OCI-LY3 (cell line): ENCODE measurements around the gene SLCO4A1.

Source experiments
- EZH2phosphoT487 ChIP-seq: fragments of 200-600 bp; shearing (Covaris generic); IDR thresholded peaks from 2 replicates; pipeline ENCODE4 v1.6.1; 2018; ENCODE audit warnings: antibody characterized with exemption, mixed run types, low read depth
- TF ChIP-seq, protein P1 (sequence below): fragments of 200-600, 300-600 bp; sonication (generic); IDR thresholded peaks from 2 replicates; pipeline ENCODE4 v1.5.1; 2014; ENCODE audit warnings: antibody characterized with exemption, low read length, low read depth

DNA sequence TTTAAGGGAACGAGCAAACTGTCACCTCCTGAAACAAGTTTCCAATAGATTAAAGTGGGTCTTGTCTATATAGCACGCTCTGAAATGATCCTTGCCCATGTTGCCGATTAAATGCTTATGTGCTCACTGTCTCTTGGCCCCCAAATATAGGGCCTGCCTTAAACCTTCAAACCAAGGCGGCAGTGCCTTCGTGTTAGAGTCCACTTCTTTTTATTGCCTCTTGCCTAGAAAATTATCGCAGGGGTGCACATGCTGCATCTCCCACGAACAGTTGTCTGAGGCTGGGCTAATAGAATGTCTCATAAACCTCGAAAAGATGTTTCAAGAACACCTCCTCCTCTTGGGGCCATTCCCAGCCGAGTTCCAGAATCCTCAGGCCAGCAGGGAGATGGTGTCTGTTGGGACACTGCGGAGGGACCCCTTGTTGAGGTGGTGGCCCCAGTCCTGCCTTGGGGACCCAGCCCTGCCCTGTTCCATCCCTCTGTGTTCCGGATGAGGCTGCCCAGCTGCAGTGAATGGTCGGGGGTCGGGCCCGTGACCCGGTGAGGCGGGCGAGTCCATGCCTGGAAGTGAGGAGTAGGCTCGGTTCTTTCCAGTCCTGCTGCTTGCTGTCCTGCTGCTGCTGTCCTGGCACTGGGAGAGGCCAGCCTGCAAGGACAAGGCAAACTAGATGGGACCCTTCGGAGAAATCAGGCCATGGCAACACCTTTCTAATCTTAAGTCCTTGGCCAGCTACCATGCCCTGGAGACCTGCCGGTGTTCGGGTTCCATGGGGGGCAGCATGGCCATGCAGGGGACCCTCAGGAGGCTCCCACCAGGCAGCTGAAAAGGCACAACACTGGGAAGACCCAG lies 34.7 kb upstream of the SLCO4A1 start:
- TF ChIP-seq, protein P1, sequence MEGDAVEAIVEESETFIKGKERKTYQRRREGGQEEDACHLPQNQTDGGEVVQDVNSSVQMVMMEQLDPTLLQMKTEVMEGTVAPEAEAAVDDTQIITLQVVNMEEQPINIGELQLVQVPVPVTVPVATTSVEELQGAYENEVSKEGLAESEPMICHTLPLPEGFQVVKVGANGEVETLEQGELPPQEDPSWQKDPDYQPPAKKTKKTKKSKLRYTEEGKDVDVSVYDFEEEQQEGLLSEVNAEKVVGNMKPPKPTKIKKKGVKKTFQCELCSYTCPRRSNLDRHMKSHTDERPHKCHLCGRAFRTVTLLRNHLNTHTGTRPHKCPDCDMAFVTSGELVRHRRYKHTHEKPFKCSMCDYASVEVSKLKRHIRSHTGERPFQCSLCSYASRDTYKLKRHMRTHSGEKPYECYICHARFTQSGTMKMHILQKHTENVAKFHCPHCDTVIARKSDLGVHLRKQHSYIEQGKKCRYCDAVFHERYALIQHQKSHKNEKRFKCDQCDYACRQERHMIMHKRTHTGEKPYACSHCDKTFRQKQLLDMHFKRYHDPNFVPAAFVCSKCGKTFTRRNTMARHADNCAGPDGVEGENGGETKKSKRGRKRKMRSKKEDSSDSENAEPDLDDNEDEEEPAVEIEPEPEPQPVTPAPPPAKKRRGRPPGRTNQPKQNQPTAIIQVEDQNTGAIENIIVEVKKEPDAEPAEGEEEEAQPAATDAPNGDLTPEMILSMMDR, result no peak
- no peak for TF ChIP-seq EZH2phosphoT487
